MM.1S (cell line): ENCODE data around the gene CDC25B.

Experiments used
- EZH2 ChIP-seq: fragments of 300-600 bp; sonication (generic); optimal IDR thresholded peaks from 2 replicates; pipeline ENCODE3; 2017; ENCODE audit warnings: low read depth, mild to moderate bottlenecking, antibody characterized with exemption, low read length, mixed read lengths
- EZH2phosphoT487 ChIP-seq: fragments of 300-600 bp; sonication (generic); IDR thresholded peaks from 2 replicates; pipeline ENCODE4 v1.6.1; 2018; ENCODE audit warnings: antibody characterized with exemption, low read length
- TF ChIP-seq, protein P1 (sequence below): fragments of 300-600 bp; sonication (generic); IDR thresholded peaks from 2 replicates; pipeline ENCODE4 v1.5.1; 2016; ENCODE audit warnings: antibody characterized with exemption, low read length, mixed read lengths

DNA sequence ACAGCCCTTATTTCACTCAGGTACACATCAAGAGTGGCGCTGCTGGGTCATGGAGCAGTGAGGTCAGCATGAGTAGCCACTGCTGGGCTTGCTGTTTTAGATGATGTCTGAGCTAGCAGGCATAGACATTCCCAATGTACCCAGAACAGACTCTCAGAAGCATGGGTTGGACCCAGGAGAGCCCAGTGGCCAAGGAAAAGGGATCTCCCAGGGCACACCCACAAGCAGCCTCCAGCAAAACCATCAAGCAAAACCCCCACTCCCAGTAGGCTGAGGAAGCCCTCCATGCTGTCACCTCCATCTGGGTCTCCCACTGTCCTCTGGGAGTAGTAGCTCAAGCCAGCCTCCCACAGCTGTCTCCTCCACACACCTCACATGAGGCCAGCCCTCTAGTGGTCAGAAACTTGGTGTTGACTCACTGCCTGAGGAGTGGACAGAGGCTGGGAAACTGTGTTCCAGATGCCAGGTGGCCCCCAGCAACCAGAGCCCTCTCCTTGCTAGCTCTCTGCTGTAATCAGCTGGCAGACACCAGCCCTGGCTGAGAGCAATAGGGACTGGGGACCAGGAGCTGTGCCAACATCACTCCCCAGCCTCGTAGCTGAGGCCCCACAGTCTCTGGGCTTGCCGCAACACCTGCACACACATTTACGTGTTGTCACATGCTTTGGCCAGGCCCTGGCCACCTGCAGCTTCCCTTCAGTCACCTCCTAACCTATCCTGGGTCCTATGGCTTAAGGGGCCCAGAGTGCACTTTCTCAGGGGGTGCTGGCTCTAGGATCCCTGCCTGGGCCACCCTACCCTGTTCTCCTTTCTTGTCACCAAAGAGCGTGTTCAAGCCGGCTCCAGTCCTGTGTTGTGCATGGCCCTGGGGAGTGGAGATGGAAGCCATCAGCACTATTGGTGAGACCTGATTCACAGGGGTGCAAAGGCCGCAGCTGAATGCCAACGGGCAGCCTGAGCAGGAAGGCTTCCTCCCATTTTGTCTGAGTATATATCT is 22.3 kb downstream of the CDC25B start:
- TF ChIP-seq, protein P1, sequence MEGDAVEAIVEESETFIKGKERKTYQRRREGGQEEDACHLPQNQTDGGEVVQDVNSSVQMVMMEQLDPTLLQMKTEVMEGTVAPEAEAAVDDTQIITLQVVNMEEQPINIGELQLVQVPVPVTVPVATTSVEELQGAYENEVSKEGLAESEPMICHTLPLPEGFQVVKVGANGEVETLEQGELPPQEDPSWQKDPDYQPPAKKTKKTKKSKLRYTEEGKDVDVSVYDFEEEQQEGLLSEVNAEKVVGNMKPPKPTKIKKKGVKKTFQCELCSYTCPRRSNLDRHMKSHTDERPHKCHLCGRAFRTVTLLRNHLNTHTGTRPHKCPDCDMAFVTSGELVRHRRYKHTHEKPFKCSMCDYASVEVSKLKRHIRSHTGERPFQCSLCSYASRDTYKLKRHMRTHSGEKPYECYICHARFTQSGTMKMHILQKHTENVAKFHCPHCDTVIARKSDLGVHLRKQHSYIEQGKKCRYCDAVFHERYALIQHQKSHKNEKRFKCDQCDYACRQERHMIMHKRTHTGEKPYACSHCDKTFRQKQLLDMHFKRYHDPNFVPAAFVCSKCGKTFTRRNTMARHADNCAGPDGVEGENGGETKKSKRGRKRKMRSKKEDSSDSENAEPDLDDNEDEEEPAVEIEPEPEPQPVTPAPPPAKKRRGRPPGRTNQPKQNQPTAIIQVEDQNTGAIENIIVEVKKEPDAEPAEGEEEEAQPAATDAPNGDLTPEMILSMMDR: peak; percentile 63
- TF ChIP-seq EZH2 (no peak), EZH2phosphoT487 (no peak)
